ENCODE results near the gene BAIAP2.

BAIAP2 gene

GRCh38 chr17:81070541-81071246 lies 35.7 kb downstream of the BAIAP2 start:
- H3K36me3 Mint-ChIP-seq (ENCODE audit: low read depth), result peaks cover 9% of the 10 kb centered on the region
- H3K4me1 Mint-ChIP-seq, result peaks cover 40% of the 10 kb centered on the region
- no peaks in the 10 kb centered on the region for H3K9me3 Mint-ChIP-seq
- TF ChIP-seq CTCF (IDR thresholded peaks at IDR 0.05), result no peak
- DNase-seq, result no peak
- no peak overlapping the region for H3K27ac Mint-ChIP-seq
- no peaks in the 10 kb centered on the region for H3K27me3 Mint-ChIP-seq (ENCODE audit: low read depth, poor library complexity)
- H3K4me3 Mint-ChIP-seq, result no peak overlapping the region

GRCh38 chr17:81071761-81072741 lies 37.1 kb downstream of the BAIAP2 start:
- Mint-ChIP-seq H3K9me3 (no peaks in the 10 kb centered on the region), H3K36me3 (ENCODE audit: low read depth) (peaks cover 9% of the 10 kb centered on the region), H3K4me1 (peaks cover 47% of the 10 kb centered on the region), H3K27ac (no peak overlapping the region), H3K4me3 (no peak overlapping the region), H3K27me3 (ENCODE audit: low read depth, poor library complexity) (no peaks in the 10 kb centered on the region)
- DNase-seq, result no peak
- no peak for TF ChIP-seq CTCF (IDR thresholded peaks at IDR 0.05)

- Mint-ChIP-seq H3K36me3 (ENCODE audit: low read depth) (peaks cover 9% of the 10 kb centered on the region), H3K9me3 (no peaks in the 10 kb centered on the region), H3K4me1 (peaks cover 47% of the 10 kb centered on the region), H3K27me3 (ENCODE audit: low read depth, poor library complexity) (peaks cover 3% of the 10 kb centered on the region), H3K4me3 (no peak overlapping the region), H3K27ac (peak overlapping the region; percentile 46)
- no peak for TF ChIP-seq CTCF (IDR thresholded peaks at IDR 0.05)
- DNase-seq, result no peak
Observed at GRCh38 chr17:81073967-81074839, 39.3 kb downstream of the BAIAP2 start.

GRCh38 chr17:81074875-81075274 lies 39.9 kb downstream of the BAIAP2 start:
- Mint-ChIP-seq H3K36me3 (ENCODE audit: low read depth) (peaks cover 9% of the 10 kb centered on the region), H3K9me3 (no peaks in the 10 kb centered on the region), H3K4me1 (peaks cover 49% of the 10 kb centered on the region), H3K4me3 (no peak overlapping the region), H3K27ac (peak overlapping the region; percentile 46), H3K27me3 (ENCODE audit: low read depth, poor library complexity) (peaks cover 3% of the 10 kb centered on the region)
- DNase-seq, result no peak
- TF ChIP-seq CTCF (IDR thresholded peaks at IDR 0.05), result no peak

GRCh38 chr17:81075307-81075706 lies 40.4 kb downstream of the BAIAP2 start:
- TF ChIP-seq CTCF (IDR thresholded peaks at IDR 0.05), result no peak
- no peak overlapping the region for H3K27ac Mint-ChIP-seq
- H3K9me3 Mint-ChIP-seq, result no peaks in the 10 kb centered on the region
- H3K36me3 Mint-ChIP-seq (ENCODE audit: low read depth), result peaks cover 9% of the 10 kb centered on the region
- H3K4me1 Mint-ChIP-seq, result peaks cover 49% of the 10 kb centered on the region
- peaks cover 3% of the 10 kb centered on the region for H3K27me3 Mint-ChIP-seq (ENCODE audit: low read depth, poor library complexity)
- DNase-seq, result no peak
- H3K4me3 Mint-ChIP-seq, result no peak overlapping the region
